Measurements from ENCODE around the gene SMTNL2. TPM values are rescaled to one million over a fixed set of nuclear protein-coding genes. Genes with fewer than 3 reads are reported as not detected.

Gene SMTNL2
- total and polyA plus RNA-seq, 9 of the 15 experiments (the other 6 are each of a cell fraction or from before 2014, with no cell fraction given) = not detected

GRCh38 chr17:4536259-4536741, 48.0 kb upstream of the SMTNL2 start (continued):
- TF ChIP-seq CREB3 (tag; conservative IDR thresholded peaks at IDR 0.05; ENCODE audit: low read depth) (no peak), ELF4 (CRISPR knock-in tag; IDR thresholded peaks at IDR 0.05) (no peak), CREM (IDR thresholded peaks at IDR 0.05; ENCODE audit: low read depth) (peak; percentile 33; the same call in 1 of the 2 replicates), FUS (optimal IDR thresholded peaks at IDR 0.05; ENCODE audit: low read depth, low read length) (no peak), REST (IDR thresholded peaks at IDR 0.05; ENCODE audit: borderline replicate concordance) (no peak), REST (CRISPR knock-in tag; IDR thresholded peaks at IDR 0.05; ENCODE audit: low read depth) (no peak), THAP7 (CRISPR knock-in tag; IDR thresholded peaks at IDR 0.05) (no peak), SMARCB1 (IDR thresholded peaks at IDR 0.05; ENCODE audit: insufficient read length, low read depth) (no peak), TARDBP (IDR thresholded peaks at IDR 0.05) (no peak), MIER1 (IDR thresholded peaks at IDR 0.05; ENCODE audit: low read depth) (no peak), ZNF12 (CRISPR knock-in tag; IDR thresholded peaks at IDR 0.05) (no peak), MLX (CRISPR knock-in tag; conservative IDR thresholded peaks at IDR 0.05) (no peak), POLR2AphosphoS2 (IDR thresholded peaks at IDR 0.05; ENCODE audit: low read length) (peak; percentile 63; the same call in 1 of the 2 replicates), ZNF280A (IDR thresholded peaks at IDR 0.05; ENCODE audit: low read depth, partially characterized antibody) (no peak), DPF2 (IDR thresholded peaks at IDR 0.05) (no peak), CBX3 (IDR thresholded peaks at IDR 0.05; ENCODE audit: borderline replicate concordance in 1 of 2, low read length in 2 of 2) (no peak), ZNF239 (CRISPR knock-in tag; IDR thresholded peaks at IDR 0.05) (no peak), NFIX (CRISPR knock-in tag; IDR thresholded peaks at IDR 0.05; ENCODE audit: low read depth) (no peak)
